HG03575 (cell line): ENCODE results near the gene GPC6.

ENCODE experiments used
- ATAC-seq: cut with Tn5 transposase; IDR thresholded peaks from one replicate; pipeline ENCODE4 v1.9.1; 2021; ENCODE audit not compliant: unreplicated experiment, insufficient number of reproducible peaks, low FRiP score; ENCODE audit errors: extremely low read depth

GPC6 gene

GRCh38 chr13:93603043-93603442, 376.4 kb downstream of the GPC6 start:
- no peak for ATAC-seq

DNA sequence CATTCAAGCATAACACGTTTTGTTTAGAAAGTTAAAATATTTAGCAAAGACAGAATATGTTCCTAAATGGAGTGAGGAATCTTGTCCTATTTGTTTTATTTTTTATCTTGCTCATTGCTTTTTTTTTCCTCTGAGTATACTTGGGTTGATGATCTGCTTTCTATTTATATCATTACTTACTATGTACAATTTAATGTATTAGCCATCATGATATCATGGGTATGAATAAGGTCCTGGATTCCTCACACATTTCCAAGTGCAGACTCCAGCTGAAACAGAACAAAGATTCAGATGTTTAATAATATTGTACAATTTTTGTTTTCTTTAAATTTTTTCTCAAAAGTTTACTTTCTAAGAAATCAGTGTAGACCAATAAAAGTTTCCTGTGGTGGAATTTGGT, 388.2 kb downstream of the GPC6 start:
- ATAC-seq, result no peak

DNA sequence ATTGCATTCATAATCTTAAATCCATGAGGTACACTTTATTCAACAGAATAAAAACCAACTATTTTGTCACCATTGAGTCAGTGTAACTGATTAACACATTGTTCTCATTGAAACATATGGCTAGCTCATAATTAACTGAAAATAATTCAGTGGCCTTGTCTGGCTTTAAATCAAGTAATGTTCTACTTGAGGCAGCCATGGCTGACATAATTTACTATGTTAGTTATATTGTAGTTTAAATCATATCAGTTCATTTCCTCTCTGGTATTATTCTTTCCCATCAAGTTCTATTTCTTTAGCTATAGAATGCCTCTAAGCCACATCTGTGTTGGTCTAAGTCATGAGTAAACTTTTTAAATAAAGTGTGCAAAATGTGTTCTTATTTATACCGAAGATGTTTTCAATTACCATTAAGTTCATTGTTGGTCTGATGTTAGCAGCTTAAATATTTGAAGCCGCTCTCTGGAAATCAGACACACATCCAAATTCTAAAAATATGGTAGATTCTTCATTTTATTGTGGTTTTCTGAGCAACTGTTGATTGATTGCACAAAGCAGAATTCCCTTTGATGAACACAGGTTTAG, 393.7 kb downstream of the GPC6 start:
- no peak for ATAC-seq

GRCh38 chr13:93621051-93621450, 394.4 kb downstream of the GPC6 start:
- ATAC-seq, result no peak

- ATAC-seq, result no peak
Observed at GRCh38 chr13:93621966-93622365, 395.4 kb downstream of the GPC6 start.

- no peak for ATAC-seq
Observed at GRCh38 chr13:93624311-93624777, 397.7 kb downstream of the GPC6 start.

DNA sequence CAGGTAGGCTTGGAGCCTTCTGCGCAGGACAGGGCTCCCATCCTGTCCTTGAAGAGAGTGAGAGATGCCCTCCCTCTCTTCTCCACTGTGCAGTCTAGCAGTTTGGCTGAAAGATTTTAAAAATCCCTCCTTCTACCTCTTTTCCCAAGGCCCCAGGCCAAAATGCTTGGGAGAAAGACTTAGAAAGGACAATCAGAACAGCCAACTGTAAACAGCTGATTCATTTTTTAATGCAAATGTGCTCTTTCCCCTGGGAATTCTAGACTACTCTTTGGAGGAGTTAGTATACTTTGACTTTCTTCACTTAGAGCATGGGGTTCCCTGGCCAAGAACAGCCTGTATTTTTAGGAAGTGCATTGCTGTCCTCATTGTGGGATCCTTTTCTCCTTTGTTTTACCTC, 398.9 kb downstream of the GPC6 start:
- no peak for ATAC-seq

DNA sequence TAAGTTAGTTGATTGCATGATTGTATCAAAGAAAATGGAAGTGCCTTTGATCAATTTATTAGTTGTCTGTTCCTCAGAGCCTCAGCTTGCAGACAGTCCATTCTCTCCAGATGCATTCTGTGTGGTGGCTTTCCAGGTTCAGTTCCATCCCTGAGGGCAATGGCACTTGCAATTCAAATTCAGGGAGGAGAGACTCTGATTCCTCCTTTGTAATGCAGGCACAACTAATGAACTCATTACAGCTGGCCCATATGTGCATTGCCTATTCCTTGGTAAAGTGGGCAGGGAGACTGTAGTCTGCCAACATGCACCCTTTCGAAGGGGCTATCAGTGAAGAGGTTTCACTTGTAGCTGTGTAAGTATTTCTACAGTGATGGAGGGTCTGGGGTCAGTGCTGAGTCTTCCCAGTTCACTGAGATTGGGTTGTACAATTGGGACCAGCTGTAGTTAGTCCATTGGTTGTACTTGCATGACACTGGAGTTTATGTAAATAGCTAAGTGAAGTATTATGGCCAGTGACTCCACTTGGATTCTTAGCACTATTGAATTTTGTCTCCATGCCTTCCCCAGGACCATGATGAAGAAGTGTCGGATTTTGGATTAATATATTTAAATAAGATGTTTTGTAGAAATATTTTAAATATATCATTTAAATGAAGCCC, 401.7 kb downstream of the GPC6 start:
- no peak for ATAC-seq

- ATAC-seq, result no peak
Observed at GRCh38 chr13:93635616-93636032, 409.0 kb downstream of the GPC6 start.

GRCh38 chr13:93637852-93638251, 411.2 kb downstream of the GPC6 start:
- no peak for ATAC-seq

DNA sequence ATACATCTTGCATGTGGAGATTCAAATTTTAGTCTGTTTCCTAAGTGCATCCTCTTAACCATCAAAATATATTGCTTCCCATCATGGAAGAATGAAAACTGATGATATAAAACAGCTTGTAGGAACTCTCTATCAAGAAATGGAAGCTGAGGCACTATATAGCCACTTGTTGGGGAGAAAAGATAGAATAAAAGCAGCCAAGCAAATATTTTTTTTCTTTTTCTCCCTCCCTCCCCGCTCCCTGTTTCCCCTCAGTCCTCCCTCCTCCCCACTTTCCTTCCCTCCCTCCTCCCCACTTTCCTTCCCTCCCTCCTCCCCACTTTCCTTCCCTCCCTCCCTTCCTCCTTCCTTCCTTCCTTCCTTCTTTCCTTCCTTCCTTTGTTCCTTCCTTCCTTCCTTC, 413.8 kb downstream of the GPC6 start:
- ATAC-seq, result no peak

DNA sequence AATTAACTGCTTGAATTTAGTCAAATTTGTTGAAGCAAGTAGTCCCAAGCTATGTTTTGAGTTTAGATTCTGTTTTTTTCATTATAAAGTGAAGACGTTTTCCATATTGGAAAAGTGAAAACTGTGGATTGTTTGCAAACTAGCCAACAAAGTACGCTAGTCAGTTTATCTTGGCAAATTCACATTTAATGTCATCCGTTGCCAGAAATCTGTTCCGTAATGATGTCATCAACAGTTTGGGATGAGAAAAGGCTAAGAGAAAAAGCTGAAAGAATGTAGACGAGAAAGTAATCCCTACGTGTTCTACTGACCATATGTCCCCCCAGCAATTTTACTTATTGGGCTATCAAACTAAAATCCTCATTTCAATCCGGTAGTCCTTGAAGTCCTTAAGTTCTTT, 419.6 kb downstream of the GPC6 start:
- ATAC-seq, result no peak

GRCh38 chr13:93649496-93649895, 422.9 kb downstream of the GPC6 start:
- no peak for ATAC-seq

- no peak for ATAC-seq
Observed at GRCh38 chr13:93653776-93654175, 427.2 kb downstream of the GPC6 start.

DNA sequence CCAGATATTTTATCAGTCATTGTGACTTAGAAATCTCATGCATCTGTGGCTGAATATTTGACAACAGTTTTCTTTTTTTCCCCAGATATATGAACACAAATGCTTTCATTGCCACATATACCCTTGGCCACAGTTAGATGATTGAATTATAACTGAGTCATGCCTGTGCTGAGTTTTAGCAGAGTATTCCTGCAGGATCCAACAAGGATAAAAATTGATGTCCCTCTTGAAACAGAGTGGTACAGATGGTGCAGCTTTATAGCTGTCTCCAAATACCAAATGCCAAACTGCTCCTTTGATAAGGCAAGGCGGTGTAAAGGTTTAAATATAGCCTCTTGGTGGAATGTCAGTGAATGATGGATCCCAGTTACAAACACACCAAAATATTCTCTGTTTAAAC, 428.5 kb downstream of the GPC6 start:
- ATAC-seq, result no peak

GRCh38 chr13:93660391-93661063, 433.9 kb downstream of the GPC6 start:
- no peak for ATAC-seq

DNA sequence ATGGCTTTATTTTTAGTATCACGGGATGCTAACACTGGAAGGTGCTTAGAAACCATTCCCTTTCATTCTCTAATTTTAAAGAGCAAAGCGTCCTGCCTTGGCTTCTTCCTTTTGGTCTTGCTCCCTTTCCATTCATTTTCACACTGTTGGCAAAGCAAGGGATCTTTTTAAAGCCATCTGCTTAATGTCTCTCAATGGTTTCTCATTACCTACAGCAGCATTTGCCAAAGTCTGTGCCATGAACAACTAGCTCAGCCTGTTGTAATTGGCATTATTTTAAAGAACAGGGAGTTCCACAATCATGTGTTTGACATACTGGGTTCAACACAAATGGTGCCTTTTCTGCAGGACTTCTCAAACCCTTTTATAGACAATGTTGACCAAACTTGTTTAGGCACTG, 444.3 kb downstream of the GPC6 start:
- ATAC-seq, result no peak

DNA sequence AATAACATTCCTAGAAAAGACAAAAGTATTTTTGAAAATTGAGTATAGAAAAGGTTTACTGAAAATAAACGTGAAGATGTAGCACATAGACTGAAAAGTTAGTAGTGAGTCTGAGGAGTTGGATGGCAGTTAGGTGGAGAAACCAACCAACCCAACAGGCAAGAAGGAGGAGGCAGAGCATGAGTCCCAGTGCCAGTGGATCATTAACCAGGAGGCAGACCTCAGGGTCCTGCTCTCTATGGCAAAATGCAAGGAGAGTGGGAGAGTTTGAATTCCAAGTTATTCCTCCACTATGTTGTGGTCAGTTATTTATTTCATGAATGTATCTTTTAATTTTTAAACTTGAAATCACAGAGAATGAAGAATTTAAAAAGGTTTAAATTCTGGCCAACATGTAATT, 446.4 kb downstream of the GPC6 start:
- ATAC-seq, result no peak

DNA sequence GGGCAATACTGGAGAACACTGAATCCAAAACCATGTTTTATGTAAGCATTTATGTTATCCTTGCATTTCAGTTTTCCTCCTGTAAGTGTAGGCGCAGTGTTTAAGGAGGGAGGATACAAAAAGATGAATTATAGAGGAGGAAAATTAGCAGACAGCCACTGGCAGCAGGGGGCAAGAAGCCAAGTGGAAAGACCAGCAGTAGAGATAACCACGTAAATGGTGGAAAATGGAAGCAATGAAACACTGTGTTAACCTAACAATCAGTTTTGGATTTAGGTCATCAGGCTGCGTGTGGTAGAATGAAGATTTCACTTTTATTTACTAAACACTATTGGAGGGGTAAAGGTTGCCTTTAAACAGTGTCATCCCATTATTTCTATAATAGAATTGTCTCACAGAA, 447.3 kb downstream of the GPC6 start:
- no peak for ATAC-seq

DNA sequence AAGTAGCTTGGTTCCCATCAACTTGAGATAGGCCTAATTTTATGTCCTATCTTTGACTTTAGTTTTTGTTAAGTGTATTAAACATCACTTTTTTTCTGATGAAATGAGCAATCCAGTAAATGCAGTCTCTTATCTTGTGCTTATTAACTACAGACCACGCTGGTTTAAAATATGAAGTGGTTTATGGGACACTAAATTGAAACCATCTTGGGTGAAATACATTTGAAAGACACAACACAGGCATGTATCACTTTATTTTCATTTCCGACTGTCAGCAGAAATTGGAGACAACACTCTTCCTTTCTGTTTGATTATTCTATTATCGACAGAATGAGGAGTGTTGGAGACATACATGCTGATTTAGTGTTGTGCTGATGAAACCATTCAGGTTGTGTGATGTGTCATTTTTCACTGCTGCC, 447.7 kb downstream of the GPC6 start:
- ATAC-seq, result no peak
